HEK293T (cell line): ENCODE measurements around the gene TTC38.

Source experiments
- ARNT ChIP-seq: fragments of 450-650 bp; IDR thresholded peaks from 2 replicates; pipeline ENCODE4 v1.6.1; 2017; ENCODE audit warnings: mild to moderate bottlenecking
- FOXK2 ChIP-seq: fragments of 450-650 bp; IDR thresholded peaks from 2 replicates; pipeline ENCODE4 v1.6.1; 2016; ENCODE audit warnings: mild to moderate bottlenecking
- SUZ12 ChIP-seq: fragments of 450-650 bp; IDR thresholded peaks from 2 replicates; pipeline ENCODE4 v1.6.1; 2016; ENCODE audit warnings: mild to moderate bottlenecking
- ZNF384 ChIP-seq: fragments of 450-650 bp; IDR thresholded peaks from 2 replicates; pipeline ENCODE4 v1.6.1; 2016

DNA sequence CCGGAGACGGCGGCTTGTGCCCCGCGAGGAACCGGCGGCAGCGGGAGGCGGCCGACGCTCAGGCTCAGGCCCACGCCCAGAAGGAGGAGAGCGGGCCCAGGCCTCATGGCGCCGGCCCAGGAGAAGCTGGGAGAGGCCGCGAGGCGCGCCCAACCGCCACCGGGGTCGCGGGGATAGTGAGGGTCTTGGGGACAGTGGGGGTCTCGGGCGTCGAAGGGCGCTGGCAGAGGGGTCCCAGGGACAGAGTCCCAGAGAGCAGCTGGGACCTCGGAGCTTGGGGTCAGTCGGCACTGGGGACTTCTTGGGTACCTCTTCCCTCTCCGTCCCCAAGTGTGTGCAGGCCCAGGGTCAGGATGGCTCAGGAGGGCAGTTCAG is 4.6 kb upstream of the TTC38 start, which contains the start of gene PKDREJ:
- no peak for TF ChIP-seq ARNT
- TF ChIP-seq ZNF384 = no peak
- TF ChIP-seq SUZ12 = no peak
- no peak for TF ChIP-seq FOXK2
